GM12878 (cell line): ENCODE measurements around the gene USH2A. TPM values are rescaled to one million over a fixed set of nuclear protein-coding genes. Genes with fewer than 3 reads are reported as not detected.

Source experiments
- ATAC-seq: fragments of 200-7000 bp; cut with Tn5 transposase; 3 replicates; pipeline ENCODE4 v1.9.1; 2020; ENCODE audit warnings: mild to moderate bottlenecking, moderate library complexity
- BruUV-seq: library from RNA; stranded (reverse); fragments of 400-500 nt; replicated peaks from 2 replicates; lab custom pipeline; 2021; lab: Mats Ljungman, UMichigan
- CTCF ChIA-PET: fragments of 300-600 bp; sonication (Branson Sonifier 250); formaldehyde crosslinking; extraction: SDS; loops from one replicate; lab custom pipeline; 2021; ENCODE audit warnings: inconsistent platforms; lab: Yijun Ruan, JAX
- POLR2A ChIA-PET: fragments of 350-600 bp; formaldehyde crosslinking; extraction: SDS; loops from one replicate; lab custom pipeline; 2021; ENCODE audit warnings: inconsistent platforms; lab: Charles Lee
- RAD21 ChIA-PET: fragments of 300-600 bp; sonication (Branson Sonifier 250); formaldehyde crosslinking; loops from one replicate; lab custom pipeline; 2023; ENCODE audit warnings: antibody characterized with exemption; ENCODE audit not compliant: unreplicated experiment; lab: Charles Lee
- SMC1A ChIA-PET: fragments of 300-600 bp; sonication (Branson Sonifier 250); formaldehyde crosslinking; loops from one replicate; lab custom pipeline; 2023; ENCODE audit not compliant: unreplicated experiment, uncharacterized antibody; lab: Charles Lee
- DNase-seq: peaks from one replicate; pipeline ENCODE4 v3.0.0-alpha.2; 2011; ENCODE audit warnings: low read depth, low spot score
- FAIRE-seq: peaks from 3 replicates; lab custom pipeline; 2011; peaks lifted over from hg19 to GRCh38; lab: Jason Lieb, UNC
- H2AFZ ChIP-seq: 2 replicates; pipeline ENCODE4 v1.6.0; 2011; ENCODE audit warnings: low read depth, low read length, control low read depth; ENCODE audit not compliant: control insufficient read depth
- H3K27ac ChIP-seq: 2 replicates; pipeline ENCODE4 v1.5.1; 2011; ENCODE audit warnings: control low read depth; ENCODE audit not compliant: control insufficient read depth, insufficient read depth
- H3K27me3 ChIP-seq, 2 experiments: replicated peaks in 1 of 2; 2 replicates each; pipeline versions ENCODE4 v1.6.0 to v1.6.1; 2011; ENCODE audit warnings: low read length in 1 of 2; ENCODE audit not compliant: control insufficient read depth in 2 of 2, insufficient read depth in 2 of 2
- H3K36me3 ChIP-seq, 2 experiments: 2 replicates each; pipeline ENCODE4 v1.5.1; 2011; ENCODE audit warnings: low read length in 1 of 2; ENCODE audit not compliant: control insufficient read depth in 2 of 2, insufficient read depth in 2 of 2
- H3K4me1 ChIP-seq: 2 replicates; pipeline ENCODE4 v1.6.1; 2011; ENCODE audit warnings: mild to moderate bottlenecking, low read length, moderate library complexity, mixed read lengths; ENCODE audit not compliant: control insufficient read depth, insufficient read depth
- H3K4me2 ChIP-seq: 2 replicates; pipeline ENCODE4 v1.6.0; 2011; ENCODE audit warnings: control low read depth; ENCODE audit not compliant: control insufficient read depth, insufficient read depth
- H3K4me3 ChIP-seq: fragments of 200-600 bp; sonication (generic); 2 replicates; pipeline ENCODE4 v1.5.1; 2016
- H3K79me2 ChIP-seq: 2 replicates; pipeline ENCODE4 v1.6.0; 2011; ENCODE audit warnings: low read length; ENCODE audit not compliant: control insufficient read depth, insufficient read depth
- H3K9ac ChIP-seq: 2 replicates; pipeline ENCODE4 v1.8.0; 2011; ENCODE audit warnings: low read length, control low read depth, mixed read lengths; ENCODE audit not compliant: control insufficient read depth, insufficient read depth
- H3K9me3 ChIP-seq: replicated peaks from 3 replicates; pipeline ENCODE4 v1.5.1; 2011; ENCODE audit warnings: mild to moderate bottlenecking, low read length; ENCODE audit not compliant: control insufficient read depth, insufficient read depth
- H4K20me1 ChIP-seq: 2 replicates; pipeline ENCODE4 v1.6.0; 2011; ENCODE audit not compliant: control insufficient read depth, insufficient read depth
- BCL11A ChIP-seq: IDR thresholded peaks from 2 replicates; pipeline ENCODE4 v1.6.1; 2011; ENCODE audit warnings: low read depth, low read length
- CEBPZ ChIP-seq: fragments of 150-350 bp; IDR thresholded peaks from 2 replicates; pipeline ENCODE4 v1.6.1; 2016; ENCODE audit warnings: low read depth, low read length
- EED ChIP-seq: sonication (generic); IDR thresholded peaks from 2 replicates; pipeline ENCODE4 v1.6.1; 2016; ENCODE audit warnings: antibody characterized with exemption, low read depth
- ESRRA ChIP-seq: IDR thresholded peaks from 2 replicates; pipeline ENCODE4 v1.6.1; 2012; ENCODE audit warnings: mild to moderate bottlenecking, low read length, improper control_type of control experiment
- POLR2AphosphoS5 ChIP-seq: IDR thresholded peaks from 2 replicates; pipeline ENCODE4 v1.6.1; 2011; ENCODE audit warnings: mild to moderate bottlenecking, low read length, inconsistent platforms
- RELB ChIP-seq: fragments of 450-650 bp; IDR thresholded peaks from 2 replicates; pipeline ENCODE4 v1.6.1; 2017; ENCODE audit warnings: low read depth, mild to moderate bottlenecking, moderate library complexity
- ZBTB33 ChIP-seq: fragments of 450-650 bp; IDR thresholded peaks from 2 replicates; pipeline ENCODE4 v1.6.1; 2017; ENCODE audit warnings: mild to moderate bottlenecking
- ZBTB40 ChIP-seq: fragments of 450-650 bp; IDR thresholded peaks from 2 replicates; pipeline ENCODE4 v1.6.1; 2016; ENCODE audit warnings: mild to moderate bottlenecking, moderate library complexity, borderline replicate concordance
- WGBS: methylation state at CpG from one replicate; pipeline ENCODE4 v1.1.6; 2016; ENCODE audit warnings: low lambda C conversion rate; ENCODE audit not compliant: insufficient replicate concordance, insufficient coverage; ENCODE audit errors: missing lambda C conversion rate; 5-methylcytosine and 5-hydroxymethylcytosine counted together
- in situ Hi-C: fragments of 300-500 bp; cut with MboI; formaldehyde crosslinking; loops from 9 replicates; pipeline ENCODE4 v1.14.3; 2018; ENCODE audit warnings: mixed read lengths
- intact Hi-C: fragments of 100-400 bp; cut with micrococcal nuclease; formaldehyde crosslinking; loops from one replicate; pipeline ENCODE4 v1.14.2; 2022; ENCODE audit not compliant: unreplicated experiment
- polyA plus RNA-seq, 11 experiments: library from polyadenylated mRNA; depleted of rRNA in 4 of 11; unstranded in 6 of 11; stranded (reverse) in 5 of 11; fragments of >200 nt; fragmentation: Nextera tagmentation in 4 of 11; fragmentation: Illumina TruSeq in 1 of 11; extraction: Ambion mirVana in 4 of 11; extraction: Trizol in 1 of 11; gene quantifications; 1 replicate in 1 of 11; 2 replicates in 10 of 11; pipeline versions ENCODE4 v1.2.1 to v1.2.3, GENCODE V29; 2011 to 2016; ENCODE audit warnings: inconsistent platforms in 2 of 11, missing spikeins in 2 of 11, low read depth in 1 of 11
- total RNA-seq, 4 experiments: library from RNA; depleted of rRNA in 3 of 4; stranded (reverse); fragments of >200 nt in 3 of 4; fragmentation: Illumina TruSeq in 1 of 4; extraction: Trizol in 1 of 4; gene quantifications; 2 replicates each; pipeline versions ENCODE4 v1.2.1 to v1.2.3, GENCODE V29; 2013 to 2021

USH2A gene
- total and polyA plus RNA-seq, 10 of the 15 experiments (the other 5 are each of a cell fraction or from before 2014, with no cell fraction given) = under 0.01 to 0.20 (median 0.01) TPM; not detected in 2

GRCh38 chr1:215792446-215792845 lies 630.8 kb downstream of the USH2A start:
- intact Hi-C loops (no loop called here), in situ Hi-C loops (no loop called here)
- no peak overlapping the region for H3K9ac ChIP-seq
- no peaks in the 10 kb centered on the region for H3K79me2 ChIP-seq
- H3K9me3 ChIP-seq = no peaks in the 10 kb centered on the region
- FAIRE-seq = no peak
- RAD21 ChIA-PET = no interaction called here
- POLR2A ChIA-PET = no interaction called here
- H2AFZ ChIP-seq = no peak overlapping the region
- no peaks in the 10 kb centered on the region for H3K4me1 ChIP-seq
- H3K27ac ChIP-seq = no peak overlapping the region
- no peaks in the 10 kb centered on the region for H3K36me3 ChIP-seq
- WGBS = 11% methylated on average over 8 of the region's 8 CpGs
- CTCF ChIA-PET = interaction anchor here (1.0 kb wide), 1 partner anchor 429 kb away, joined by 3 read pairs; no protein-coding TSS in a partner anchor
- no peak for TF ChIP-seq ESRRA
- no peak for TF ChIP-seq CEBPZ
- no peak for TF ChIP-seq EED
- no peak for TF ChIP-seq ZBTB40
- no peak for TF ChIP-seq POLR2AphosphoS5
- TF ChIP-seq RELB = no peak
- no peak for TF ChIP-seq BCL11A
- TF ChIP-seq ZBTB33 = no peak
- H3K4me2 ChIP-seq = no peak overlapping the region
- no peak overlapping the region for H3K4me3 ChIP-seq
- no TSS peak for BruUV-seq
- no peak for ATAC-seq
- no peaks in the 10 kb centered on the region for H3K27me3 ChIP-seq
- SMC1A ChIA-PET = no interaction called here
- no peak for DNase-seq
- no peaks in the 10 kb centered on the region for H4K20me1 ChIP-seq
